GM23338 (cell line): ENCODE data around the gene FTHL17. TPM values are rescaled to one million over a fixed set of nuclear protein-coding genes. Genes with fewer than 3 reads are reported as not detected.

ENCODE experiments used
- ATAC-seq: fragments of 200-7000 bp; cut with Tn5 transposase; 3 replicates; pipeline ENCODE4 v1.9.1; 2020
- DNase-seq: peaks from one replicate; pipeline ENCODE4 v3.0.0-alpha.2; 2015; ENCODE audit warnings: low spot score
- H2AFZ ChIP-seq: fragments of 200-600 bp; sonication (generic); 2 replicates; pipeline ENCODE4 v1.8.0; 2016; ENCODE audit warnings: antibody characterized with exemption, mild to moderate bottlenecking, moderate library complexity
- H3F3A ChIP-seq: fragments of 200-600 bp; sonication (generic); replicated peaks from 2 replicates; pipeline ENCODE4 v1.8.0; 2017; ENCODE audit warnings: antibody characterized with exemption, mixed run types, low read depth
- H3K27ac ChIP-seq: fragments of 200-600 bp; sonication (generic); 2 replicates; pipeline ENCODE4 v1.6.1; 2016; ENCODE audit warnings: low read depth
- H3K27me3 ChIP-seq: fragments of 200-600 bp; sonication (generic); 2 replicates; pipeline ENCODE4 v1.8.0; 2016; ENCODE audit warnings: mild to moderate bottlenecking, mixed run types, moderate library complexity; ENCODE audit not compliant: insufficient read depth
- H3K36me3 ChIP-seq: fragments of 200-600 bp; sonication (generic); 2 replicates; pipeline ENCODE4 v1.8.0; 2016; ENCODE audit warnings: mild to moderate bottlenecking; ENCODE audit not compliant: insufficient read depth
- H3K4me1 ChIP-seq: fragments of 200-600 bp; sonication (generic); 2 replicates; pipeline ENCODE4 v1.8.0; 2016; ENCODE audit warnings: mild to moderate bottlenecking, moderate library complexity; ENCODE audit not compliant: insufficient read depth
- H3K4me2 ChIP-seq: fragments of 200-600 bp; sonication (generic); 2 replicates; pipeline ENCODE4 v1.7.1; 2017; ENCODE audit warnings: mixed run types
- H3K4me3 ChIP-seq: fragments of 200-600 bp; sonication (generic); 2 replicates; pipeline ENCODE4 v1.6.1; 2016; ENCODE audit warnings: mixed run types
- H3K79me2 ChIP-seq: fragments of 200-600 bp; sonication (generic); replicated peaks from 2 replicates; pipeline ENCODE4 v1.8.0; 2017; ENCODE audit warnings: mild to moderate bottlenecking; ENCODE audit not compliant: insufficient read depth
- H3K9me2 ChIP-seq: fragments of 200-600 bp; sonication (generic); 2 replicates; pipeline ENCODE4 v1.8.0; 2017; ENCODE audit not compliant: insufficient read depth
- H4K20me1 ChIP-seq: fragments of 200-600 bp; sonication (generic); replicated peaks from 2 replicates; pipeline ENCODE4 v1.8.0; 2017; ENCODE audit warnings: mild to moderate bottlenecking; ENCODE audit not compliant: insufficient read depth
- H3K27ac Mint-ChIP-seq: 2 replicates; pipeline ENCODE4 v1.8.0; 2020; ENCODE audit warnings: inconsistent platforms, mild to moderate bottlenecking, moderate library complexity, mixed read lengths
- H3K27me3 Mint-ChIP-seq: 3 replicates; pipeline ENCODE4 v1.8.0; 2022; ENCODE audit warnings: low read depth, mild to moderate bottlenecking, moderate library complexity, mixed read lengths, inconsistent platforms; ENCODE audit not compliant: insufficient read depth, poor library complexity
- H3K36me3 Mint-ChIP-seq: 3 replicates; pipeline ENCODE4 v1.8.0; 2021; ENCODE audit warnings: low read depth, mild to moderate bottlenecking, inconsistent platforms, moderate library complexity, mixed read lengths
- H3K4me1 Mint-ChIP-seq: 3 replicates; pipeline ENCODE4 v1.8.0; 2020; ENCODE audit warnings: mild to moderate bottlenecking, inconsistent platforms, mixed read lengths
- H3K4me3 Mint-ChIP-seq: 3 replicates; pipeline ENCODE4 v1.8.0; 2021; ENCODE audit warnings: moderate library complexity, mild to moderate bottlenecking, inconsistent platforms, mixed read lengths
- H3K9me3 Mint-ChIP-seq: 3 replicates; pipeline ENCODE4 v1.8.0; 2020; ENCODE audit warnings: moderate library complexity, mild to moderate bottlenecking, inconsistent platforms, mixed read lengths
- ETS1 ChIP-seq: IDR thresholded peaks from 2 replicates; pipeline ENCODE4 v1.6.1; 2016; ENCODE audit warnings: antibody characterized with exemption
- EZH2 ChIP-seq: fragments of 200-600 bp; sonication (generic); IDR thresholded peaks from one replicate; pipeline ENCODE4 v1.8.0; 2017; ENCODE audit warnings: antibody characterized with exemption, mild to moderate bottlenecking, low read depth; ENCODE audit not compliant: unreplicated experiment
- polyA plus RNA-seq: library from polyadenylated mRNA; unstranded; fragments of >200 nt; fragmentation: Nextera tagmentation; extraction: Ambion mirVana; gene quantifications from 2 replicates; pipeline ENCODE4 v1.2.1, GENCODE V29; 2016
- total RNA-seq: library from RNA; depleted of rRNA; stranded (reverse); fragments of >200 nt; shearing (Covaris generic); gene quantifications from 2 replicates; pipeline ENCODE4 v1.2.3, GENCODE V29; 2014
- TF ChIP-seq, protein P1 (sequence below): fragments of 250-450 bp; sonication (Bioruptor Pico); IDR thresholded peaks from 2 replicates; pipeline ENCODE4 v1.5.0; 2020; ENCODE audit warnings: mild to moderate bottlenecking, moderate library complexity

The FTHL17 gene
- total and polyA plus RNA-seq, 2 experiments from 2014 or later = not detected

DNA sequence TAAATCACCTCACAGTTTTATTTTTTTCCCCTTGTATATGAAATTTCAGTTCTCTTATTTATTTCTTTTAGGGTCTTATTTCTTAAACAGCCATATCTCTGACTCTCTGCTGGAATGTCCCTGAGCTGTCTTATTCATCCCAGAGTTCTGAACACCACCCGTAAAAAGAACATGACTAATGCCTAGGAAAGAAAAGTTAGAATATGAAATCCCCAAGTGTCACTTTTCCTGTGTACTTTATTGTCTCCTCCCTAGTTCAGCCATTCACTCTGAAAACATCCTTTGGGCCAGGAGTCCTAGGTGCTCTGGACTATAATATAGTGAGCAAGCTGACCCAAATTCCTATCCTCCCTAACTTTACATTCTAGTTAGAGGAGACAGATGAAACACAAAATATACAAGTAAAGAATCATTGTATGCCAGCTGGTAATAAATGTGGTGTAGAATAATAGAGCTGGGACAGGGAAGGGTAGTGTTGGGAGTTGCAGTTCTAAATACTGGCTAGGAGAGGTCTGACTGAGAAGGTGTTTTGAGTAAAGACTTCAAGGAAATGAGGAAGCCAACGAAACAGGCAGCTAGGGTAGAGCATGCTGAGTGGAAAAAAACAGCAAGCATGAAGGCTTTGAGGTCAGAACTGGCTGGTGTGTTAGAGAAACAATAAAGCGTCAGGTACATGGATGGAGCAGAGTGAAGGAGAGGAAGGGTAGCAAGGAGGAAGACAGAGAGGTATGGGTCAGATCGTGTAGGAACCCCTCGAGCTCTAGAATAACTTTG, 40.6 kb upstream of the FTHL17 start (continued):
- TF ChIP-seq, protein P1, sequence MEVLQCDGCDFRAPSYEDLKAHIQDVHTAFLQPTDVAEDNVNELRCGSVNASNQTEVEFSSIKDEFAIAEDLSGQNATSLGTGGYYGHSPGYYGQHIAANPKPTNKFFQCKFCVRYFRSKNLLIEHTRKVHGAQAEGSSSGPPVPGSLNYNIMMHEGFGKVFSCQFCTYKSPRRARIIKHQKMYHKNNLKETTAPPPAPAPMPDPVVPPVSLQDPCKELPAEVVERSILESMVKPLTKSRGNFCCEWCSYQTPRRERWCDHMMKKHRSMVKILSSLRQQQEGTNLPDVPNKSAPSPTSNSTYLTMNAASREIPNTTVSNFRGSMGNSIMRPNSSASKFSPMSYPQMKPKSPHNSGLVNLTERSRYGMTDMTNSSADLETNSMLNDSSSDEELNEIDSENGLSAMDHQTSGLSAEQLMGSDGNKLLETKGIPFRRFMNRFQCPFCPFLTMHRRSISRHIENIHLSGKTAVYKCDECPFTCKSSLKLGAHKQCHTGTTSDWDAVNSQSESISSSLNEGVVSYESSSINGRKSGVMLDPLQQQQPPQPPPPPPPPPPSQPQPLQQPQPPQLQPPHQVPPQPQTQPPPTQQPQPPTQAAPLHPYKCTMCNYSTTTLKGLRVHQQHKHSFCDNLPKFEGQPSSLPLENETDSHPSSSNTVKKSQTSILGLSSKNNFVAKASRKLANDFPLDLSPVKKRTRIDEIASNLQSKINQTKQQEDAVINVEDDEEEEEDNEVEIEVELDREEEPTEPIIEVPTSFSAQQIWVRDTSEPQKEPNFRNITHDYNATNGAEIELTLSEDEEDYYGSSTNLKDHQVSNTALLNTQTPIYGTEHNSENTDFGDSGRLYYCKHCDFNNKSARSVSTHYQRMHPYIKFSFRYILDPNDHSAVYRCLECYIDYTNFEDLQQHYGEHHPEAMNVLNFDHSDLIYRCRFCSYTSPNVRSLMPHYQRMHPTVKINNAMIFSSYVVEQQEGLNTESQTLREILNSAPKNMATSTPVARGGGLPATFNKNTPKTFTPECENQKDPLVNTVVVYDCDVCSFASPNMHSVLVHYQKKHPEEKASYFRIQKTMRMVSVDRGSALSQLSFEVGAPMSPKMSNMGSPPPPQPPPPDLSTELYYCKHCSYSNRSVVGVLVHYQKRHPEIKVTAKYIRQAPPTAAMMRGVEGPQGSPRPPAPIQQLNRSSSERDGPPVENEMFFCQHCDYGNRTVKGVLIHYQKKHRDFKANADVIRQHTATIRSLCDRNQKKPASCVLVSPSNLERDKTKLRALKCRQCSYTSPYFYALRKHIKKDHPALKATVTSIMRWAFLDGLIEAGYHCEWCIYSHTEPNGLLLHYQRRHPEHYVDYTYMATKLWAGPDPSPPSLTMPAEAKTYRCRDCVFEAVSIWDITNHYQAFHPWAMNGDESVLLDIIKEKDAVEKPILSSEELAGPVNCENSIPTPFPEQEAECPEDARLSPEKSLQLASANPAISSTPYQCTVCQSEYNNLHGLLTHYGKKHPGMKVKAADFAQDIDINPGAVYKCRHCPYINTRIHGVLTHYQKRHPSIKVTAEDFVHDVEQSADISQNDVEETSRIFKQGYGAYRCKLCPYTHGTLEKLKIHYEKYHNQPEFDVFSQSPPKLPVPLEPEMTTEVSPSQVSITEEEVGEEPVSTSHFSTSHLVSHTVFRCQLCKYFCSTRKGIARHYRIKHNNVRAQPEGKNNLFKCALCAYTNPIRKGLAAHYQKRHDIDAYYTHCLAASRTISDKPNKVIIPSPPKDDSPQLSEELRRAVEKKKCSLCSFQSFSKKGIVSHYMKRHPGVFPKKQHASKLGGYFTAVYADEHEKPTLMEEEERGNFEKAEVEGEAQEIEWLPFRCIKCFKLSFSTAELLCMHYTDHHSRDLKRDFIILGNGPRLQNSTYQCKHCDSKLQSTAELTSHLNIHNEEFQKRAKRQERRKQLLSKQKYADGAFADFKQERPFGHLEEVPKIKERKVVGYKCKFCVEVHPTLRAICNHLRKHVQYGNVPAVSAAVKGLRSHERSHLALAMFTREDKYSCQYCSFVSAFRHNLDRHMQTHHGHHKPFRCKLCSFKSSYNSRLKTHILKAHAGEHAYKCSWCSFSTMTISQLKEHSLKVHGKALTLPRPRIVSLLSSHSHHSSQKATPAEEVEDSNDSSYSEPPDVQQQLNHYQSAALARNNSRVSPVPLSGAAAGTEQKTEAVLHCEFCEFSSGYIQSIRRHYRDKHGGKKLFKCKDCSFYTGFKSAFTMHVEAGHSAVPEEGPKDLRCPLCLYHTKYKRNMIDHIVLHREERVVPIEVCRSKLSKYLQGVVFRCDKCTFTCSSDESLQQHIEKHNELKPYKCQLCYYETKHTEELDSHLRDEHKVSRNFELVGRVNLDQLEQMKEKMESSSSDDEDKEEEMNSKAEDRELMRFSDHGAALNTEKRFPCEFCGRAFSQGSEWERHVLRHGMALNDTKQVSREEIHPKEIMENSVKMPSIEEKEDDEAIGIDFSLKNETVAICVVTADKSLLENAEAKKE (CRISPR knock-in tag) = no peak
- TF ChIP-seq EZH2 = no peak

DNA sequence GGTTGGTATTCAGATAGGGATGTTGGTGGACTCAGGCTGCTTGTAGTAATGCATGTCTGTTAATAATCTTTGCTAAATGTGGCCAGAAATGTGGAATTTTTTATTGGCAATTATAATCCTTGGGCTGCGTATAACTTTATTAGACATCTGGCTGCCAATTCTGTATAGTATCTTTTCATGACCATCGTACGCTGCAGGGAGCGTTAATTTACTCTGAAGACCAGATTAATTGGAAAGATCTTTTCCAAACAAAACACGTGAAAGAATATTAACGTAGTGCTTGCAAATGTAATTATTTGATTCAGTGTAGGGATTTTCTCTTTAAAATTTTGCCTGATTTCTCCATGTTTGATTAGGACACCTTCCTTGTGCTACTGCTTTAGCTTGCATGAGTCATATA, 38.8 kb upstream of the FTHL17 start:
- no peak for ATAC-seq

More for the DNA sequence above, 38.8 kb upstream of the FTHL17 start:
- Mint-ChIP-seq H3K4me3 (no peak overlapping the region), H3K9me3 (no peaks in the 10 kb centered on the region), H3K4me1 (no peaks in the 10 kb centered on the region), H3K27ac (no peak overlapping the region), H3K27me3 (no peaks in the 10 kb centered on the region), H3K36me3 (no peaks in the 10 kb centered on the region)
- H3K4me2 ChIP-seq = no peak overlapping the region
- no peaks in the 10 kb centered on the region for H3F3A ChIP-seq
- H3K27me3 ChIP-seq = no peaks in the 10 kb centered on the region
- no peaks in the 10 kb centered on the region for H4K20me1 ChIP-seq
- no peaks in the 10 kb centered on the region for H3K9me2 ChIP-seq
- no peaks in the 10 kb centered on the region for H3K4me1 ChIP-seq
- no peak for TF ChIP-seq ETS1
- no peaks in the 10 kb centered on the region for H3K36me3 ChIP-seq
- no peak overlapping the region for H3K4me3 ChIP-seq
- H2AFZ ChIP-seq = no peak overlapping the region
- no peak for DNase-seq
- H3K27ac ChIP-seq = no peak overlapping the region
- H3K79me2 ChIP-seq = no peaks in the 10 kb centered on the region
